A673 (cell line): ENCODE data around the gene NEURL1.

Source experiments
- CTCF ChIP-seq: fragments of 300-800, 200-600 bp; sonication (generic); conservative IDR thresholded peaks from 2 replicates; pipeline ENCODE4 v1.5.1; 2017; ENCODE audit warnings: low read depth, mild to moderate bottlenecking, antibody characterized with exemption, low read length, moderate library complexity, mixed read lengths
- EZH2 ChIP-seq: fragments of 200-600 bp; sonication (generic); IDR thresholded peaks from 2 replicates; pipeline ENCODE4 v1.6.1; 2017; ENCODE audit warnings: borderline replicate concordance, low read depth, mild to moderate bottlenecking, mixed read lengths, antibody characterized with exemption, low read length; ENCODE audit not compliant: poor library complexity, severe bottlenecking

- TF ChIP-seq CTCF (no peak), EZH2 (no peak)
Measured at GRCh38 chr10:103540722-103541121, 47.2 kb downstream of the NEURL1 start.
